Measurements from ENCODE around the gene ULK4.

DNA sequence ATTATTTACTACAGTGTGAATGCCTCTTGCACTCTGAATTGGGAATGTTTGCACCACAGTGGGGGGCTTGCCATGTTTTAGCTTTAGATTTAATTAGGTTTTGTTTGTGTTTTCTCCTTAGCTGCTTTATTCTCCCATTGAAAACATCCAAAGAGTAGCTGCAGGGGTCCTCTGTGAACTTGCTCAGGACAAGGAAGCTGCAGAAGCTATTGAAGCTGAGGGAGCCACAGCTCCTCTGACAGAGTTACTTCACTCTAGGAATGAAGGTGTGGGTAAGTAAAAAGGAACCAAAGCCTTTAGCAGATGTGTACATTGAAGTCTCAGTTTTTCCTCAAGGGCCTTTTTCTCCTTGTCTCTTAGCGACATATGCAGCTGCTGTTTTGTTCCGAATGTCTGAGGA lies 725.7 kb downstream of the ULK4 start:
- TF ChIP-seq POLR2A (IDR thresholded peaks at IDR 0.05): no peak
- TF ChIP-seq, protein P1, sequence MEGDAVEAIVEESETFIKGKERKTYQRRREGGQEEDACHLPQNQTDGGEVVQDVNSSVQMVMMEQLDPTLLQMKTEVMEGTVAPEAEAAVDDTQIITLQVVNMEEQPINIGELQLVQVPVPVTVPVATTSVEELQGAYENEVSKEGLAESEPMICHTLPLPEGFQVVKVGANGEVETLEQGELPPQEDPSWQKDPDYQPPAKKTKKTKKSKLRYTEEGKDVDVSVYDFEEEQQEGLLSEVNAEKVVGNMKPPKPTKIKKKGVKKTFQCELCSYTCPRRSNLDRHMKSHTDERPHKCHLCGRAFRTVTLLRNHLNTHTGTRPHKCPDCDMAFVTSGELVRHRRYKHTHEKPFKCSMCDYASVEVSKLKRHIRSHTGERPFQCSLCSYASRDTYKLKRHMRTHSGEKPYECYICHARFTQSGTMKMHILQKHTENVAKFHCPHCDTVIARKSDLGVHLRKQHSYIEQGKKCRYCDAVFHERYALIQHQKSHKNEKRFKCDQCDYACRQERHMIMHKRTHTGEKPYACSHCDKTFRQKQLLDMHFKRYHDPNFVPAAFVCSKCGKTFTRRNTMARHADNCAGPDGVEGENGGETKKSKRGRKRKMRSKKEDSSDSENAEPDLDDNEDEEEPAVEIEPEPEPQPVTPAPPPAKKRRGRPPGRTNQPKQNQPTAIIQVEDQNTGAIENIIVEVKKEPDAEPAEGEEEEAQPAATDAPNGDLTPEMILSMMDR (IDR thresholded peaks at IDR 0.05): no peak
